H9 (cell line): ENCODE results near the gene HSD17B3. TPM values are rescaled to one million over a fixed set of nuclear protein-coding genes. Genes with fewer than 3 reads are reported as not detected.
A peak's percentile ranks its signal among the peaks of the same experiment; 100 is the strongest.

ENCODE experiments used
- DNase-seq: peaks from one replicate; pipeline ENCODE4 v3.0.0-alpha.2; 2017
- H2AFZ ChIP-seq: one replicate; pipeline ENCODE4 v1.6.1; 2013; ENCODE audit warnings: mild to moderate bottlenecking, low read length, control low read depth, moderate library complexity
- H2AK5ac ChIP-seq: 2 replicates; pipeline ENCODE4 v1.6.1; 2013; ENCODE audit warnings: low read length, control low read depth, mixed read lengths; ENCODE audit not compliant: insufficient read length
- H2BK120ac ChIP-seq: one replicate; pipeline ENCODE4 v1.6.1; 2013; ENCODE audit warnings: low read depth, mild to moderate bottlenecking, low read length, control low read depth, inconsistent platforms; ENCODE audit not compliant: poor library complexity, severe bottlenecking
- H2BK12ac ChIP-seq: 2 replicates; pipeline ENCODE4 v1.6.1; 2013; ENCODE audit warnings: low read length, control low read depth, mixed read lengths, low read depth; ENCODE audit not compliant: insufficient read length
- H2BK15ac ChIP-seq: 2 replicates; pipeline ENCODE4 v1.6.1; 2013; ENCODE audit warnings: low read depth, low read length, control low read depth
- H2BK20ac ChIP-seq: one replicate; pipeline ENCODE4 v1.6.1; 2013; ENCODE audit warnings: low read depth, mild to moderate bottlenecking, low read length, control low read depth, inconsistent platforms; ENCODE audit not compliant: poor library complexity, severe bottlenecking
- H2BK5ac ChIP-seq: 2 replicates; pipeline ENCODE4 v1.6.1; 2013; ENCODE audit warnings: low read length, control low read depth, mixed read lengths; ENCODE audit not compliant: insufficient read length
- H3K14ac ChIP-seq: 2 replicates; pipeline ENCODE4 v1.6.1; 2013; ENCODE audit warnings: low read length, control low read depth; ENCODE audit not compliant: insufficient read depth
- H3K18ac ChIP-seq: 2 replicates; pipeline ENCODE4 v1.6.1; 2013; ENCODE audit warnings: low read depth, mild to moderate bottlenecking, mixed read lengths, low read length, control low read depth; ENCODE audit not compliant: insufficient read length
- H3K23ac ChIP-seq: 2 replicates; pipeline ENCODE4 v1.6.1; 2013; ENCODE audit warnings: low read length, control low read depth, mixed read lengths, low read depth; ENCODE audit not compliant: insufficient read length
- H3K23me2 ChIP-seq: 2 replicates; pipeline ENCODE4 v1.6.1; 2013; ENCODE audit warnings: low read depth, mild to moderate bottlenecking, mixed read lengths, low read length, control low read depth; ENCODE audit not compliant: insufficient read length, poor library complexity, severe bottlenecking
- H3K27ac ChIP-seq: 2 replicates; pipeline ENCODE4 v1.5.1; 2013; ENCODE audit warnings: low read length, control low read depth, mixed read lengths, low read depth; ENCODE audit not compliant: insufficient read length
- H3K27me3 ChIP-seq: 2 replicates; pipeline ENCODE4 v1.6.1; 2013; ENCODE audit warnings: low read length, control low read depth, inconsistent platforms; ENCODE audit not compliant: insufficient read depth
- H3K4ac ChIP-seq: 2 replicates; pipeline ENCODE4 v1.6.1; 2013; ENCODE audit warnings: low read depth, mild to moderate bottlenecking, control low read depth, inconsistent platforms, low read length, moderate library complexity
- H3K4me1 ChIP-seq: 2 replicates; pipeline ENCODE4 v1.6.1; 2013; ENCODE audit warnings: low read length, control low read depth, inconsistent platforms; ENCODE audit not compliant: insufficient read depth
- H3K4me2 ChIP-seq: 2 replicates; pipeline ENCODE4 v1.6.1; 2013; ENCODE audit warnings: low read length, control low read depth, mixed read lengths; ENCODE audit not compliant: insufficient read length, insufficient read depth
- H3K56ac ChIP-seq: 2 replicates; pipeline ENCODE4 v1.6.1; 2013; ENCODE audit warnings: low read depth, mild to moderate bottlenecking, mixed read lengths, low read length, control low read depth; ENCODE audit not compliant: insufficient read length
- H3K79me1 ChIP-seq: 2 replicates; pipeline ENCODE4 v1.6.1; 2013; ENCODE audit warnings: low read depth, mild to moderate bottlenecking, moderate library complexity, low read length, control low read depth, inconsistent platforms; ENCODE audit not compliant: insufficient read depth, poor library complexity, severe bottlenecking
- H3K79me2 ChIP-seq: 2 replicates; pipeline ENCODE4 v1.6.1; 2013; ENCODE audit warnings: low read length, control low read depth, inconsistent platforms; ENCODE audit not compliant: insufficient read depth
- H3K9ac ChIP-seq: 2 replicates; pipeline ENCODE4 v1.6.1; 2013; ENCODE audit warnings: low read length, control low read depth, mixed read lengths; ENCODE audit not compliant: insufficient read length; ENCODE audit errors: extremely low read depth
- H3K9me3 ChIP-seq: one replicate; pipeline ENCODE4 v1.6.1; 2013; ENCODE audit warnings: low read depth, low read length, inconsistent platforms; ENCODE audit not compliant: control insufficient read depth
- H3T11ph ChIP-seq: one replicate; pipeline ENCODE4 v1.6.1; 2013; ENCODE audit warnings: mild to moderate bottlenecking, low read length, control low read depth, inconsistent platforms
- H4K20me1 ChIP-seq: one replicate; pipeline ENCODE4 v1.6.1; 2013; ENCODE audit not compliant: control insufficient read depth, insufficient read length, insufficient read depth
- H4K5ac ChIP-seq: 2 replicates; pipeline ENCODE4 v1.6.1; 2013; ENCODE audit warnings: low read depth, mild to moderate bottlenecking, mixed read lengths, low read length, control low read depth; ENCODE audit not compliant: insufficient read length
- H4K8ac ChIP-seq: replicated peaks from 2 replicates; pipeline ENCODE4 v1.6.1; 2013; ENCODE audit warnings: low read length, control low read depth, mixed read lengths, low read depth; ENCODE audit not compliant: insufficient read length
- H4K91ac ChIP-seq: 2 replicates; pipeline ENCODE4 v1.6.1; 2013; ENCODE audit warnings: low read depth, mild to moderate bottlenecking, moderate library complexity, mixed read lengths, low read length, control low read depth; ENCODE audit not compliant: insufficient read length
- H3K27ac Mint-ChIP-seq, 3 experiments: 2 replicates in 2 of 3; 3 replicates in 1 of 3; pipeline ENCODE4 v1.8.0; 2020 to 2021; ENCODE audit warnings: mixed read lengths in 3 of 3, mild to moderate bottlenecking in 1 of 3, moderate library complexity in 1 of 3
- H3K27me3 Mint-ChIP-seq: 2 replicates; pipeline ENCODE4 v1.8.0; 2021; ENCODE audit warnings: low read depth, mild to moderate bottlenecking, moderate library complexity, mixed read lengths
- H3K36me3 Mint-ChIP-seq, 3 experiments: 2 replicates in 2 of 3; 3 replicates in 1 of 3; pipeline ENCODE4 v1.8.0; 2020 to 2021; ENCODE audit warnings: low read depth in 3 of 3, mixed read lengths in 3 of 3; ENCODE audit not compliant: insufficient read depth in 1 of 3
- H3K4me1 Mint-ChIP-seq, 2 experiments: 2 replicates each; pipeline ENCODE4 v1.8.0; 2020; ENCODE audit warnings: mixed read lengths in 2 of 2
- H3K4me3 Mint-ChIP-seq, 2 experiments: 2 replicates in 1 of 2; 3 replicates in 1 of 2; pipeline ENCODE4 v1.8.0; 2020 to 2021; ENCODE audit warnings: mild to moderate bottlenecking in 2 of 2, mixed read lengths in 2 of 2, moderate library complexity in 1 of 2
- H3K9me3 Mint-ChIP-seq, 2 experiments: 2 replicates in 1 of 2; 3 replicates in 1 of 2; pipeline ENCODE4 v1.8.0; 2020; ENCODE audit warnings: mild to moderate bottlenecking in 2 of 2, mixed read lengths in 2 of 2, moderate library complexity in 1 of 2
- CTCF ChIP-seq: fragments of 200-600 bp; sonication (generic); conservative IDR thresholded peaks from 3 replicates; pipeline ENCODE4 v1.8.0; 2021; ENCODE audit warnings: antibody characterized with exemption, mild to moderate bottlenecking
- WGBS: extraction: QIAGEN DNeasy Blood & Tissue Kit; methylation state at CpG from one replicate; pipeline ENCODE4 v1.1.7; 2013; ENCODE audit warnings: missing lambda C conversion rate, low lambda C conversion rate, mixed read lengths; ENCODE audit not compliant: insufficient read length; ENCODE audit errors: extremely low coverage; 5-methylcytosine and 5-hydroxymethylcytosine counted together
- total RNA-seq: library from RNA; stranded (reverse); gene quantifications from 2 replicates; pipeline ENCODE4 v1.2.1, GENCODE V29; 2021

HSD17B3 gene
- total RNA-seq, 1 experiment from 2014 or later: not detected

- H3K4ac ChIP-seq: no peak overlapping the region
- H3K4me2 ChIP-seq: no peak overlapping the region
- DNase-seq: peak; percentile 37
- no peak overlapping the region for H2AK5ac ChIP-seq
- H3K23ac ChIP-seq: no peak overlapping the region
- no peaks in the 10 kb centered on the region for H3K4me1 ChIP-seq
- H3K9me3 Mint-ChIP-seq: peaks cover 0 to 6% of the 10 kb centered on the region in 2 experiments; a peak in 2 of 5 replicates
- H3K4me1 Mint-ChIP-seq: peaks cover 9 to 13% of the 10 kb centered on the region in 2 experiments
- H4K91ac ChIP-seq: no peak overlapping the region
- no peak overlapping the region for H3K56ac ChIP-seq
- H4K20me1 ChIP-seq: no peaks in the 10 kb centered on the region
- no peak overlapping the region for H3K9ac ChIP-seq
- no peak for TF ChIP-seq CTCF
- no peaks in the 10 kb centered on the region for H3K23me2 ChIP-seq
- H3K79me1 ChIP-seq: no peaks in the 10 kb centered on the region
- H4K5ac ChIP-seq: no peak overlapping the region
- H3K27me3 ChIP-seq: no peaks in the 10 kb centered on the region; the same call in 1 of the 2 replicates
- no CpG with 5 or more reads among the region's 4 CpGs for WGBS
- H3K4me3 Mint-ChIP-seq: no peak overlapping the region
- H2BK15ac ChIP-seq: no peak overlapping the region
- no peak overlapping the region for H3K27ac Mint-ChIP-seq
- no peak overlapping the region for H2BK120ac ChIP-seq
- no peak overlapping the region for H3K18ac ChIP-seq
- no peak overlapping the region for H2BK20ac ChIP-seq
- no peak overlapping the region for H2BK12ac ChIP-seq
- no peak overlapping the region for H2AFZ ChIP-seq
- H4K8ac ChIP-seq: no peak overlapping the region
- H3K79me2 ChIP-seq: no peaks in the 10 kb centered on the region
- H3K9me3 ChIP-seq: no peaks in the 10 kb centered on the region
- H3K36me3 Mint-ChIP-seq: no peaks in the 10 kb centered on the region
- no peak overlapping the region for H3T11ph ChIP-seq
- no peak overlapping the region for H3K27ac ChIP-seq
- peaks cover 2% of the 10 kb centered on the region; the same call in 1 of the 2 replicates for H3K27me3 Mint-ChIP-seq
- H3K14ac ChIP-seq: 0 out of 2 replicates have a peak overlapping the region, but pooled peaks have one; percentile 44
- H2BK5ac ChIP-seq: no peak overlapping the region
Observed at GRCh38 chr9:96305171-96305570, 3.2 kb upstream of the HSD17B3 start.
